Fibroblast of the aortic adventitia (primary cell): ENCODE measurements around the gene KIF26B. TPM values are rescaled to one million over a fixed set of nuclear protein-coding genes. Genes with fewer than 3 reads are reported as not detected.

Source experiments
- DNase-seq: peaks from one replicate; pipeline ENCODE4 v3.0.0-alpha.2; 2010; ENCODE audit warnings: low read depth
- H3K4me3 ChIP-seq: 2 replicates; pipeline ENCODE4 v1.5.1; 2011; ENCODE audit warnings: low read depth, mild to moderate bottlenecking, control low read depth, low read length, moderate library complexity
- total RNA-seq: library from RNA; depleted of rRNA; stranded (reverse); fragments of >200 nt; gene quantifications from 2 replicates; pipeline ENCODE4 v1.2.3, GENCODE V29; 2012; ENCODE audit warnings: low replicate concordance
- TF ChIP-seq, protein P1 (sequence below): IDR thresholded peaks from 2 replicates; pipeline ENCODE4 v1.5.1; 2011; ENCODE audit warnings: mild to moderate bottlenecking, low read length, control low read depth, inconsistent platforms; ENCODE audit not compliant: insufficient read depth

Gene KIF26B
- total RNA-seq, 1 donor = 4.6 TPM

DNA sequence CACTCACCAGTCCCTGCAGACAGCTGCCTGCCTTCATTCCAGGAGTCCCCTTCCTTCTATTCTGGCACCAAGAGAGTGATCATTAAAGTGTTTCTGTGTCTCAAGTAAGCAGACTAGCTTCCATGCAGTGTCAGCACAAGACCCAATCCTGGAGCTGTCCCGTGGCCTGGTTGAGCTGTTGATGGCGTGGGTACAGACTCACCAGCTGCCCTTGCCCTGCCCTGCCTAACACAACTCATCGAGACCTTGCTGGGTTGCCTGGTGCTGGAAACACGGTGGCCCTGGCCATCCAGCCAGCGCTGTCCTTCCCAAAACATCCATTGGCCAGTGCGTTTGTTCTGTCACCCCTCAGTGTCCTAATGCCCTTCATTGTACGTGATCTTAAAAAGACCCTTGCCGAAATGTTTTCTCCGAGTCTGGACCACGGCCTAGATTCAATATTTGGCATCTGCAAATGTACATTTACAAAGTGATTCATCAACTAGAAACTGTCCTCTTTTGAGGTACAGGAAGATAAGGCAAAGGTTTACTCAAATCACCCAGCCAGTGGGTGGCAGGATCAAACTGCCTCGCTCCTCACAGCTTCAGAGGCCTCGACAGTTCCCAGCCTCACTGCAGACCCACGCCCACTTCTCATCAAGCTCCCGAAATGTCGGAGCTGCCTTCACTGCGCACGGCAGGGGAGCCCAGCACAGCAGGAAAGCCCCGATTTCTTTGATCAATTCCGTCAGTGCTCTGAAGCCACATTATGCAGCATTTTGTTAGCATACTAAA lies 494.2 kb downstream of the KIF26B start:
- no peak for DNase-seq
- H3K4me3 ChIP-seq = no peak overlapping the region
- TF ChIP-seq, protein P1, sequence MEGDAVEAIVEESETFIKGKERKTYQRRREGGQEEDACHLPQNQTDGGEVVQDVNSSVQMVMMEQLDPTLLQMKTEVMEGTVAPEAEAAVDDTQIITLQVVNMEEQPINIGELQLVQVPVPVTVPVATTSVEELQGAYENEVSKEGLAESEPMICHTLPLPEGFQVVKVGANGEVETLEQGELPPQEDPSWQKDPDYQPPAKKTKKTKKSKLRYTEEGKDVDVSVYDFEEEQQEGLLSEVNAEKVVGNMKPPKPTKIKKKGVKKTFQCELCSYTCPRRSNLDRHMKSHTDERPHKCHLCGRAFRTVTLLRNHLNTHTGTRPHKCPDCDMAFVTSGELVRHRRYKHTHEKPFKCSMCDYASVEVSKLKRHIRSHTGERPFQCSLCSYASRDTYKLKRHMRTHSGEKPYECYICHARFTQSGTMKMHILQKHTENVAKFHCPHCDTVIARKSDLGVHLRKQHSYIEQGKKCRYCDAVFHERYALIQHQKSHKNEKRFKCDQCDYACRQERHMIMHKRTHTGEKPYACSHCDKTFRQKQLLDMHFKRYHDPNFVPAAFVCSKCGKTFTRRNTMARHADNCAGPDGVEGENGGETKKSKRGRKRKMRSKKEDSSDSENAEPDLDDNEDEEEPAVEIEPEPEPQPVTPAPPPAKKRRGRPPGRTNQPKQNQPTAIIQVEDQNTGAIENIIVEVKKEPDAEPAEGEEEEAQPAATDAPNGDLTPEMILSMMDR = no peak

DNA sequence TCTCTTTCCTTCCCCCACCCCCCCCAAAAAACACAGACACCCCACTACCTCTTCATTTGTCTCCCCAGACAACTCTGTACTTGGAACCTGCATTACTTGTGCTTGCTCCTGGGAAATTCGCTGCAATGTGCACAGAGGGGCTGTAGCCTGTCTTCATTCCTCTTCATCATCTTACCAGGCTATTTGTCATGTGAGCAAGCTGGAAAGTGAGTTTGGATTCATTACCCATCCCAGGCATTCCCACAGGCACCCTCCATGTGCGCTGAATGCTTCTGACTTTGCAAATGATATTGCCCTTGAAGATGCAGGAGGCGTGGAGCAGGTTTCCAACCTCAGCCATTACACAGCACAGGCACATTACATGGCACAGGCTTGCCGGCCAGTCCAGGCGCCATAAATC lies 494.9 kb downstream of the KIF26B start:
- DNase-seq = no peak
- no peak overlapping the region for H3K4me3 ChIP-seq
- TF ChIP-seq, protein P1 = no peak

DNA sequence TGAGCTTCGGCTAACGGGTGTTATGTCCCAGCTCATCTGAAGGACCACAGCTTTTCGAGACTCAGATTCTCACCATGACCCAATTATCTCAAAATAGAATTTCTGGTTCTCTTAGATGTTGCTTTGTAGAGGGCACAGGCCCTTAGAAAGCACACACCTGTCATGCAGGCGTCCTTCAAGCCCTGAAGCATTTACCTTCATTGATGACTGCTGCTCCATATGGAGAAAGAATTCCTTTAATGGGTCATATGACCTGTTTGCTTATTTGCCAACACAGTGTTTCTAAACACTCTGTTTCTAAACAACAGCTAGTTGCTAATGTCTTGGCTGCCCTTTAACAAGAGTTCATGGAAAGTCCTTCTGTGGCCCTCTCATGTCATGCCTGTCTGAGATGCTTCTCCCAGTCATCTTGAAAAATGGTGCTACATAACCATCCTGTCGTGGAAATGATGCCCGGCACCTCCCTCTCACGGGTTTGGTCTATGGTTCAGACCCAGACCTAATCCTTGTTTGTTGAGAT lies 495.7 kb downstream of the KIF26B start:
- DNase-seq = no peak
- H3K4me3 ChIP-seq = no peak overlapping the region
- TF ChIP-seq, protein P1 = no peak

DNA sequence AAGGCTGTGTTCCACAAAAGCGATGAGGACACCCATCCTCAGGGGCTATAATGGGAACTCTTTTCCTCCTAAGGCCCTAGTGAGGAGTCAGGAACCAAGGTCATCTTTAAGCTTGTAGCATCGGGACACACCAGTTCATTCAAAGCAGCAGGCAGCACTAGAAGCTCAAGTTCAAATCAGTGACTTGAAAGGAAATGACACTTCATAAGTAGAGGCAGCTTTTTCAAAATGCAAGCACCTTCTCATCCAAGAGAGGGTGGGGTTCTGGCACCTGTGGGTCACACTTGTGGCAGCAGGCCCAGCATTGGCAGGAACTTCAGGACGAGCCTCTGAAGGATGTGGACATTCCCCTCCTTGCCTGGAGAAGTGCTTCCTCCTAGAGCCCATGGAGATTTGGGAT lies 496.3 kb downstream of the KIF26B start:
- H3K4me3 ChIP-seq = no peak overlapping the region
- DNase-seq = peak; percentile 28
- TF ChIP-seq, protein P1 = no peak

DNA sequence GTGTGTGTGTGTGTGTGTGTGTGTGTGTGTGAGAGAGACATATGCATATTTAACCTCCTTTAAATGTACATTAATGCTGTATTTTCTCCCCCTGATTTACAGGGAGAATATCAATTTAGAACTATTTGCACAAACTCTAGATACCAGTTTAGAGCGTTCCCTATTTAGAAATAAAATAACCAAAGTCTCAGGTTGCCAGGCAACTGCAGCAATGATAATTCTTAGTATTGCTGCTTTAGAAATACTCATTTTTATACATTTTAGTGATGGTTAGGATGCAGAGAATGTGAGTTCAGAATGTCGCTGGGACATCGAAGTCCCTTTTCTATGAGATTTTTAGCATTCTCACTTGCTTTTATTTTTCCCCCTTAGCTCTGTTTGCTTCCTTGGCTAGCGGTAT lies 497.3 kb downstream of the KIF26B start:
- TF ChIP-seq, protein P1 = no peak
- H3K4me3 ChIP-seq = no peak overlapping the region
- no peak for DNase-seq

DNA sequence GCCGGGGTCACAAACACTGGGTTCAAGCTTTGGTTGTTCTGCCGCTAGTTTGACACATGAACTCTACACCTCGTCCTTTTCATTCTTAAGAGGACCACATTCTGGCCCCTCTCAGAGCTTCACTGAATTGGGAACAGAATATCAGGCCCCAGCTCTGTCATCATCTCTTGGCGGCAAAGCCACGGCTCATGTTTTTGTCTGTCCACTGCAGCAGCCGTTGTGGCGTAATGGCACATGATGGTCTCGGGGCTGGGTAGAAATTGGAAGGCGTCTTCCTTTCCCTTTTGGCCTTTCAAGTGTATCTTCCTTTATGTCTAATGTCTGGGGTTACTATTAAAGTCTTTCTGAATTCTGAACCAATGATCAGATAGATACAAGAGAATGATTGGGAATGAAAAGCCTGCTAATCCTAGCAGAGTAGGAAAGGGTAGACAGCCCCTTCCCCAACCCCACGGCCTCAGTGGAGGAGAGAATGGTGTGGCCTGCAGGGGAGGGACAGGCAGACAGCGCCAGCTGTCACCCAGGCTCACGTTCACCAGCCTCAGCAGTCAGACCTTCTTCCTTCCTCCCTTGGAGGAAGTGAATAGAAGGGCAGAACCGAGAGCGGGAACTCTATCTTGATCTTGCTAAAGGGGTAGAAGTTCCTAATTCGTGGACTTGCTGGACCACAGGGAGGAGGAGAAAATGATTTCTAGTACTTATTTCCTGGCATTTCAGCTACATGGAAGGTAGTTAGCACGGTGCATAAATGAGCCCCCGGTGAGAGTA lies 498.1 kb downstream of the KIF26B start:
- DNase-seq = no peak
- H3K4me3 ChIP-seq = no peak overlapping the region
- TF ChIP-seq, protein P1 = no peak
